HCT116 (cell line): ENCODE data around the gene RARB.

ENCODE experiments used
- ELF1 ChIP-seq: IDR thresholded peaks from 2 replicates; pipeline ENCODE4 v1.6.1; 2012; ENCODE audit warnings: low read depth, borderline replicate concordance
- FOSL1 ChIP-seq: IDR thresholded peaks from 2 replicates; pipeline ENCODE4 v1.6.1; 2012; ENCODE audit warnings: low read depth
- POLR2A ChIP-seq: IDR thresholded peaks from 2 replicates; pipeline ENCODE4 v1.7.0; 2011; ENCODE audit warnings: borderline replicate concordance; ENCODE audit not compliant: insufficient read depth, insufficient read length; ENCODE audit errors: extremely low read depth
- TF ChIP-seq, protein P1 (sequence below), 3 experiments: fragments of 200-600 bp in 1 of 3; sonication (generic) in 1 of 3; IDR thresholded peaks in 2 of 3; conservative IDR thresholded peaks in 1 of 3; 2 replicates each; pipeline ENCODE4 v1.5.1; 2012 to 2017; ENCODE audit warnings: low read depth in 2 of 3, low read length in 2 of 3, antibody characterized with exemption in 1 of 3, borderline replicate concordance in 1 of 3, control low read depth in 1 of 3, mild to moderate bottlenecking in 1 of 3, mixed read lengths in 1 of 3, mixed run types in 1 of 3, moderate library complexity in 1 of 3; ENCODE audit not compliant: insufficient read depth in 1 of 3

DNA sequence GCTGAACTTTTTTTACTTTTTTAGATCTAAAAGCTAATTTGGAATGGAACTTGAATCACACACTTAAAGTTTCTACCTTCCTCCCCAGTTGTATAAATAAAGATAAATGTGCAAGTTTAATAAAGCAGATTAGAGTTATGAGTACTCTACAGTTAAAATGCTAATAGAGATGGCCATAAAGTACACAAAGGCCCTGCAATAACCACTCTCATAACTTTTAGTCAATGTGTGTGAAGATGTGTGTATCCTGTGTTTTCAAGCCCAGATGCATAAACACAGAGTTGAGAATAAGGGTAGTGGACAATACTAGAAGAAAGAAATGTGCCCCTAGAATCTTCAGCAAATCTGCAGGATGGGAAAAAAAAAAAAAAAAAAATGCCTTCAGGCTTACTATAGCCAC lies 191.3 kb downstream of the RARB start:
- TF ChIP-seq POLR2A (no peak), ELF1 (no peak), FOSL1 (no peak)
- TF ChIP-seq, protein P1, sequence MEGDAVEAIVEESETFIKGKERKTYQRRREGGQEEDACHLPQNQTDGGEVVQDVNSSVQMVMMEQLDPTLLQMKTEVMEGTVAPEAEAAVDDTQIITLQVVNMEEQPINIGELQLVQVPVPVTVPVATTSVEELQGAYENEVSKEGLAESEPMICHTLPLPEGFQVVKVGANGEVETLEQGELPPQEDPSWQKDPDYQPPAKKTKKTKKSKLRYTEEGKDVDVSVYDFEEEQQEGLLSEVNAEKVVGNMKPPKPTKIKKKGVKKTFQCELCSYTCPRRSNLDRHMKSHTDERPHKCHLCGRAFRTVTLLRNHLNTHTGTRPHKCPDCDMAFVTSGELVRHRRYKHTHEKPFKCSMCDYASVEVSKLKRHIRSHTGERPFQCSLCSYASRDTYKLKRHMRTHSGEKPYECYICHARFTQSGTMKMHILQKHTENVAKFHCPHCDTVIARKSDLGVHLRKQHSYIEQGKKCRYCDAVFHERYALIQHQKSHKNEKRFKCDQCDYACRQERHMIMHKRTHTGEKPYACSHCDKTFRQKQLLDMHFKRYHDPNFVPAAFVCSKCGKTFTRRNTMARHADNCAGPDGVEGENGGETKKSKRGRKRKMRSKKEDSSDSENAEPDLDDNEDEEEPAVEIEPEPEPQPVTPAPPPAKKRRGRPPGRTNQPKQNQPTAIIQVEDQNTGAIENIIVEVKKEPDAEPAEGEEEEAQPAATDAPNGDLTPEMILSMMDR (IDR thresholded peaks at IDR 0.05 in 2 of 3, conservative IDR thresholded peaks at IDR 0.05 in 1 of 3; ENCODE audit: borderline replicate concordance in 1 of 3, insufficient read depth in 1 of 3, low read depth in 2 of 3, low read length in 2 of 3): no peak
